GM21737 (cell line): ENCODE measurements around the gene HAUS3.

Source experiments
- ATAC-seq: cut with Tn5 transposase; IDR thresholded peaks from one replicate; pipeline ENCODE4 v1.9.1; 2021; ENCODE audit warnings: mild to moderate bottlenecking, moderate library complexity; ENCODE audit not compliant: unreplicated experiment

HAUS3 gene

GRCh38 chr4:2265113-2266110 is 23.5 kb upstream of the HAUS3 start:
- ATAC-seq: no peak

- no peak for ATAC-seq
Observed at GRCh38 chr4:2264481-2265041, 22.6 kb upstream of the HAUS3 start.

- no peak for ATAC-seq
Observed at GRCh38 chr4:2263926-2264321, 22.0 kb upstream of the HAUS3 start.

- no peak for ATAC-seq
Observed at GRCh38 chr4:2262944-2263250, 21.0 kb upstream of the HAUS3 start.

GRCh38 chr4:2262145-2262943 is 20.4 kb upstream of the HAUS3 start:
- ATAC-seq: peak; percentile 80

GRCh38 chr4:2261853-2262144 is 19.9 kb upstream of the HAUS3 start, which contains the start of gene MXD4:
Gene MXD4 (minus strand): TSS chr4:2262109. CDS start chr4:2261980, 129 bp downstream.
- ATAC-seq: no peak

- ATAC-seq: peak; percentile 26
Observed at GRCh38 chr4:2261110-2261852, 19.4 kb upstream of the HAUS3 start.

- no peak for ATAC-seq
Observed at GRCh38 chr4:2260344-2261109, 18.6 kb upstream of the HAUS3 start.

- ATAC-seq: no peak
Observed at GRCh38 chr4:2259541-2260343, 17.8 kb upstream of the HAUS3 start.

GRCh38 chr4:2259036-2259540 is 17.2 kb upstream of the HAUS3 start:
- ATAC-seq: no peak

GRCh38 chr4:2258091-2259035 is 16.4 kb upstream of the HAUS3 start:
- no peak for ATAC-seq

- ATAC-seq: no peak
Observed at GRCh38 chr4:2257361-2258081, 15.6 kb upstream of the HAUS3 start.

GRCh38 chr4:2256781-2257191 is 14.9 kb upstream of the HAUS3 start:
- ATAC-seq: no peak

GRCh38 chr4:2256156-2256731 is 14.3 kb upstream of the HAUS3 start:
- ATAC-seq: no peak

GRCh38 chr4:2255501-2256155 is 13.7 kb upstream of the HAUS3 start:
- ATAC-seq: no peak

GRCh38 chr4:2254665-2255500 is 13.0 kb upstream of the HAUS3 start:
- ATAC-seq: no peak
